Activated CD4-positive, alpha-beta T cell treated with anti-CD3 and anti-CD28 coated beads, Interleukin-10, Interleukin-2, amounts not matched to agents 100 ng/mL and 50 ng/mL, durations not matched to agents 16 hours and 8 hours (primary cell): ENCODE measurements around the gene HYAL1.
A peak's percentile ranks its signal among the peaks of the same experiment; 100 is the strongest.

Source experiments
- DNase-seq: peaks from one replicate; pipeline ENCODE4 v3.0.0-alpha.2; 2020

HYAL1 gene

DNA sequence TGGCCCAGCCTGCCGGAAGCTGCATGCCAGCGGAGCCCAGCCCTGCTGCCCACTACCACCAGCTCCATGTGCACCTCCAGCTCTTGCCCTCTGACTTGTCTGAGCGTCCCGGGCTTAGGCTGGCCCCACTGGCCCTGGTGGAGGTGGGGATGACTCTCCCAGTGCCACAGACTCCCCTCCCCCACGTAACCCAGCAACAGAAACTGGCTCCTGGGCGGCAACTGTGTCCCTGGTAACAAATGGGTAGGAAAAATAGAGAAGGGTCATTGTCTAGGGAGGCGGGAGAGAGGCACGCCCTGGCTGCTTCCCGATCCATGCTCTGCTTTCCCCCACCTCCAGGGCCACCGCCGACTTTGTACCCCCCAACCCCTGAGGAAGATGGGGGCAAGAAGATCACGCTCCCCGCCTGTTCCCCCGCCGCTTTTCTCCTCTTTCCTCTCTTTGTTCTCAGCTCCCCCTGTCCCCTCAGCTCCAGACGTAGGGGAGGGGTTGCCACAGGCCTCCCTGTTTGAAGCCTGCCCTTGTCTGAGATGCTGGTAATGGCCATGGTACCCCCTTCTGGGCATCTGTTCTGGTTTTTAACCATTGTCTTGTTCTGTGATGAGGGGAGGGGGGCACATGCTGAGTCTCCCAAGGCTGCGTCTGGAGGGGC is 45.2 kb downstream of the HYAL1 start:
- no peak for DNase-seq

DNA sequence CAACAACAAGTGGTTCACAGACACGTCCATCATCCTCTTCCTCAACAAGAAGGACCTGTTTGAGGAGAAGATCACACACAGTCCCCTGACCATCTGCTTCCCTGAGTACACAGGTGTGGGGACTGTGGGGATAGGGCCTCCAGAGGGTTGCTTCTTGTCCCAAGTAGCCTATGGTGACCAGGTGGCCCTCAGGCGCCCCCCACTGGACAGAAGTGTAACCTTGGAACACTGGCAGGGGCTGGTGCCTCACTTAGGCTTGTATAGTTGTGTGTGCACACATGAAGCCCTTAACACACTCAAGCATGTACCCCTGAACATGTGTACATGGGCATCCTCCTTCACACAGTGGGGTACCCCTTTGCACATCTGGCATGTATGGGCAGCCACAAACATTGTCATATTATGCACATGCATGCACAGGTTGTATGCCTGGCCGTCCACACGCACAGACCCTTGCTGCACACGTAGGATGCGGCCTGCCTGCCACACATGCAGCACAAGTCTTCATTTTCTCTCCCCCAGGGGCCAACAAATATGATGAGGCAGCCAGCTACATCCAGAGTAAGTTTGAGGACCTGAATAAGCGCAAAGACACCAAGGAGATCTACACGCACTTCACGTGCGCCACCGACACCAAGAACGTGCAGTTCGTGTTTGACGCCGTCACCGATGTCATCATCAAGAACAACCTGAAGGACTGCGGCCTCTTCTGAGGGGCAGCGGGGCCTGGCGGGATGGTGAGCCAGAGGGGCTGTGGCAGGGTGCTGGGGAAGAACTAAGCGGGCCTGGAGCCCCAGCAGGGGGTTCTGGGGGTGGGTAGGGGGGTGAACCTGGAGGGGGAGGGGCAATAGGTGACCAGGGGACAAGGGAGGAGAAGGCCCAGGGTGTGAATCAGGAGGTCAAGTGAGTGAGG is 46.1 kb downstream of the HYAL1 start:
- DNase-seq, result peak; percentile 50

GRCh38 chr3:50255251-50255615 is 48.1 kb downstream of the HYAL1 start:
- no peak for DNase-seq

GRCh38 chr3:50254577-50255250 is 48.7 kb downstream of the HYAL1 start:
- DNase-seq, result no peak

DNA sequence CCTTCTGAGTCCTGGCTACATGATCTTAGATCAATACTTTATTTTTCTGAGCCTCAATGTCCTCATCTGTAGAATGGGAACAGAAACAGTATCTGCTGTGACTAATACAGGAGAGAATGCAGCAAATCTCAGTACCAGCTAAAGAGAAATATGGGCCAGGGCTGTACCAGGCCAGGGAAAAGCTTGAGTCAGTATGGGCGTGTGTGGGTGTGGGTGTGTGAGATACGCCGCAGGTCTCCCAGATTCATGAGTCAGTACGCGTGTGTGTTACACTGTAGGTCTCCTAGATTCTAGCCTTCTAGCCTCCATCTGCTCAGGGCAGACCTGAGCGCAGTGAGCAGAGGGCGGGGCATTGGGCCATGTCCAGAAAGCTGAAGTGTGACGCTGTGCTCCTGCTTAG is 52.2 kb downstream of the HYAL1 start:
- peak; percentile 57 for DNase-seq

GRCh38 chr3:50250514-50250913 is 52.9 kb downstream of the HYAL1 start:
- no peak for DNase-seq
